ENCODE results near the gene SLC16A13.
"Not testable (repeated sequence)": the region's sequence is repeated elsewhere in the genome, so short reads cannot be mapped to it uniquely, and the experiment has no call there.

SLC16A13 gene

GRCh38 chr17:7035591-7036368, at the start of gene SLC16A13:
SLC16A13 (plus strand) TSS chr17:7036015; CDS start chr17:7036383, 368 bp downstream.
- peak; percentile 100 for DNase-seq (ENCODE audit: low spot score)

GRCh38 chr17:6986676-6987075, 49.1 kb upstream of the SLC16A13 start:
- DNase-seq (ENCODE audit: low spot score), result no peak

GRCh38 chr17:6989779-6990178, 46.0 kb upstream of the SLC16A13 start:
- no peak for DNase-seq (ENCODE audit: low spot score)

GRCh38 chr17:6993613-6994056, 42.2 kb upstream of the SLC16A13 start:
- not testable (repeated sequence) for DNase-seq (ENCODE audit: low spot score)

GRCh38 chr17:6994118-6994598, 41.7 kb upstream of the SLC16A13 start:
- DNase-seq (ENCODE audit: low spot score), result no peak

- no peak for DNase-seq (ENCODE audit: low spot score)
Measured at GRCh38 chr17:6994666-6995256, 41.1 kb upstream of the SLC16A13 start.

GRCh38 chr17:6995500-6996255, 40.1 kb upstream of the SLC16A13 start, which contains the start of gene ALOX12:
ALOX12 (plus strand) TSS chr17:6996049; CDS start chr17:6996118, 69 bp downstream.
- no peak for DNase-seq (ENCODE audit: low spot score)

GRCh38 chr17:6996256-6997011, 39.4 kb upstream of the SLC16A13 start:
- no peak for DNase-seq (ENCODE audit: low spot score)

GRCh38 chr17:6997171-6997570, 38.6 kb upstream of the SLC16A13 start:
- no peak for DNase-seq (ENCODE audit: low spot score)

- no peak for DNase-seq (ENCODE audit: low spot score)
Measured at GRCh38 chr17:6998855-6999508, 36.8 kb upstream of the SLC16A13 start.

GRCh38 chr17:7001318-7001961, 34.4 kb upstream of the SLC16A13 start:
- no peak for DNase-seq (ENCODE audit: low spot score)

- no peak for DNase-seq (ENCODE audit: low spot score)
Measured at GRCh38 chr17:7002288-7003047, 33.3 kb upstream of the SLC16A13 start.

GRCh38 chr17:7003745-7004144, 32.1 kb upstream of the SLC16A13 start:
- no peak for DNase-seq (ENCODE audit: low spot score)

GRCh38 chr17:7004398-7005253, 31.2 kb upstream of the SLC16A13 start:
- peak; percentile 68 for DNase-seq (ENCODE audit: low spot score)

GRCh38 chr17:7005716-7006115, 30.1 kb upstream of the SLC16A13 start:
- DNase-seq (ENCODE audit: low spot score), result no peak

GRCh38 chr17:7007143-7007542, 28.7 kb upstream of the SLC16A13 start:
- DNase-seq (ENCODE audit: low spot score), result no peak

- DNase-seq (ENCODE audit: low spot score), result no peak
Measured at GRCh38 chr17:7010523-7010922, 25.3 kb upstream of the SLC16A13 start.

- no peak for DNase-seq (ENCODE audit: low spot score)
Measured at GRCh38 chr17:7011415-7011814, 24.4 kb upstream of the SLC16A13 start.

GRCh38 chr17:7011942-7012254, 23.9 kb upstream of the SLC16A13 start:
- no peak for DNase-seq (ENCODE audit: low spot score)

Measured in AG08395 (cell line).